T-helper 22 cell (primary cell): ENCODE data around the gene EPHX1.
"Not testable (repeated sequence)": the region's sequence is repeated elsewhere in the genome, so short reads cannot be mapped to it uniquely, and the experiment has no call there.

Experiments used
- DNase-seq: peaks from one replicate; pipeline ENCODE4 v3.0.0-alpha.2; 2020; ENCODE audit warnings: low read depth

The EPHX1 gene

GRCh38 chr1:225777583-225778336, 32.2 kb upstream of the EPHX1 start, which contains the start of gene SRP9:
Gene SRP9 (plus strand): TSS chr1:225777826. CDS start chr1:225777941, 115 bp downstream.
- peak; percentile 98 for DNase-seq

DNA sequence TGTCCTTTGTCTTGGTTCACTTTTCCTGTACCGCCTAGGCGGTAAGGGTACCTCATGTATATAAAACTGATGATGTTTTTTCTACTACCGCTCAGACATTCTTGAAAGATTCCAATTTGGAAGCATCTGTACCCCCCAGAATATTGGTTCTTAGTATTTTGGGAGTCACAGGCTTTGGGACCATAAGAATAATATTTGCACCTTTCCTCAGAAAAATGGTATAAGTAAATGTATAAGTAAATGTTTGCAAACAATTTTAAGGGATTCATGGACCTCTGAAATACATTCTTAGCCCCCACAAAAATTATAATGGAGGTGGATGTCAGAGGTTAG, 31.6 kb upstream of the EPHX1 start:
- DNase-seq: no peak

- DNase-seq: not testable (repeated sequence)
Measured at GRCh38 chr1:225779165-225779564, 30.8 kb upstream of the EPHX1 start.

- no peak for DNase-seq
Measured at GRCh38 chr1:225780134-225780533, 29.8 kb upstream of the EPHX1 start.

DNA sequence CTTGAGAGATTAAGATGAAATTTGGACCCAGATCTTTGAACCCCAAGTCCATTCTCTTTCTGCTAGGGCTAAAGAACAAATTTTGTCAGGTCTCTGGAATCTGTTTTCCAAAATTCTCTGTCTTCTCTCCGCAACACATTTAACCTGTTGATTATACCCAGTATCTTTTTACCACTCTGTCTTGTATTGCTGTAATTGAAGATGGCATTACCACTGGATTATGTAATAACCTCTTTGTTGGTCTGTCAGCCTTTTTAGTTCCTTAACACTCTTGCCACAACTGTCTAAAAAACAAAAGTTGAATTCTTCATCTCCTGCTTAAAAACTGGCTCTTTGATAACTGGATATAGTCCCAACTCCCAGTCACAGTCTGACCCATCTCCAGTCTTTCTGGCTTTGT, 29.3 kb upstream of the EPHX1 start:
- DNase-seq: no peak

DNA sequence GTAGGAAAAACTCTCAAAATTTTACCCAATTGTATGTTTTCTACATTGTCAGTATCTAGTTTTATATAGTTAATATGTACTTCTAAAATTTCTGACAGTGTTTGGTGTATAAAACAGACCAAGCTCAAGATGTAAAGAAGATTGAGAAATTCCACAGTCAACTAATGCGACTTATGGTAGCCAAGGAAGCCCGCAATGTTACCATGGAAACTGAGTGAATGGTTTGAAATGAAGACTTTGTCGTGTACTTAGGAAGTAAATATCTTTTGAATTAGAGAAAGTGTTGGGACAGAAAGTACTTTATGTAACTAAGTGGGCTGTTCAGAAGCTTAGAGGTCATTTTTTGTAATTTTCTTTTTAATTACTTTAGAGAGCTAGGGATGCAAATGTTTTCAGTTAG, 20.8 kb upstream of the EPHX1 start:
- not testable (repeated sequence) for DNase-seq

DNA sequence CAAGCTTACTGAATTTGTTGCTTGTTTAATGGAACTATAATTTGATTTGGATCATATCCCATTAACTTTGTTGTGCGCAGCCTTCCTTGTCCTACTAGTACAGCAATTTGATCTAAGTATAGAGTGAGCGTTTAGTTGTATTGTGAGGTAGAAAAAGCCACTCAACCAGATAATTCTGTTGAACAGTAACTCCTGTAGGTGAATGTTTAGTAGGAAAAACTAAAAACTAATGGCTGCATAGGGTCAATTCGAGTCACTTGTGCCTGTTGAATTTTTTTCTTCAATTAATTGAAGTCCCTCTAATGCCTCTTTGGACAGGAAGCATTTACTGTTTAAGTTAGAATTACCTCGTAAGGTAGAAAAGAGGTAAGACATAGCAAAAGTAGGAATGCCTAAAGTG, 15.0 kb upstream of the EPHX1 start:
- DNase-seq: no peak

- DNase-seq: not testable (repeated sequence)
Measured at GRCh38 chr1:225796097-225796496, 13.8 kb upstream of the EPHX1 start.

DNA sequence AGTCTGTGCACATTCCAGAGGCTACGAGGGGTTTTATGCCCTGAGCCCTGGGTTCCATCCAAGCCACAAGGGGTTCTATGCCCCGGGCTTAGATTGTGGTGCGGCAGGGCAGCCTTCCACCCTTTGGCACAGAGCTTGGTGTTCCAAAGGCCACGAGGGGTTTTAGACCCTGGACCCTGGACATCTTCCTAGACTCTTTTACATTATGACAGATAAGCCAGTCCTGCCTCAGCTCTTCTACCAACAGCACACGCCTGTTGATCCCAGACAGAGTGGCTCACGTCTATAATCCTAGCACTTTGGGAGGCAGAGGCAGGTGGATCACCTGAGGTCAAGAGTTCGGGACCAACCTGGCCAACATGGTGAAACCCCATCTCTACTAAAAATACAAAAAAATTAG, 8.8 kb upstream of the EPHX1 start:
- not testable (repeated sequence) for DNase-seq

GRCh38 chr1:225806249-225806648, 3.7 kb upstream of the EPHX1 start:
- DNase-seq: no peak

DNA sequence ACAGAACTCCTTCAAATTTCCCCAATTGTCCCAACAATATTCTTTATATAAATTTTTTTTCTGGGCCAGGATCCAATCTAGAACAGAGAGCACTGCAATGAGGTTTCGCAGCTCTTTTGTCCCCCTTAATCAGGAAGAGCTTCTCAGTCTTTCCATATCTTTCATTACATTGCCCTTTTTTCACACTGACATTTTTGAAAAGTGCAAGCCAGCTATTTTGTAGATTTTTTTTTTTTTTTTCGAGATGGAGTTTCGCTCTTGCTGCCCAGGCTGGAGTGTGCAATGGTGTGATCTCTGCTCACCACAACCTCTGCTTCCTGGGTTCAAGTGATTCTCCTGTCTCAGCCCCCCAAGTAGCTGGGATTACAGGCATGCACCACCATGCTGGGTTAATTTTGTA, 3.2 kb upstream of the EPHX1 start:
- not testable (repeated sequence) for DNase-seq

DNA sequence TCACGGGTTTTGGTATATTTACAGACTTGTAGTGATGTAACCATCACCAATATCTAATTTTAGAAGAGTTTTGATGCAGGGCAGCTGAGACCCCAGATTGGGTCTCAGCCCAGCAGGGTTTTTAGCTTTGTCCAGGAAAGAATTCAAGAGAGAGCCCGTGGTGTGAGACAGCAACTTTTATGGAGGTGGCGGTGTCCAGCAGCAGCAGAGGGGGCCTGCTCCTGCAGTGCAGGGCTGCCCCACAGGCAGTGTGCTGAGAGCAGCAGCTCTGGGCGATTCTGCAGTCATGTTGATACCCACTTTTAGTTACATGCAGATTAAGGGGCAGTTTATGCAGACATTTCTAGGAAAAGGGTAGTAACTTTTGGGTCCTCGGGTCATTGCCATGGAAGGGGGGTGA, 1.8 kb upstream of the EPHX1 start:
- DNase-seq: no peak

- DNase-seq: not testable (repeated sequence)
Measured at GRCh38 chr1:225810579-225811538, 935 bp downstream of the EPHX1 start.

DNA sequence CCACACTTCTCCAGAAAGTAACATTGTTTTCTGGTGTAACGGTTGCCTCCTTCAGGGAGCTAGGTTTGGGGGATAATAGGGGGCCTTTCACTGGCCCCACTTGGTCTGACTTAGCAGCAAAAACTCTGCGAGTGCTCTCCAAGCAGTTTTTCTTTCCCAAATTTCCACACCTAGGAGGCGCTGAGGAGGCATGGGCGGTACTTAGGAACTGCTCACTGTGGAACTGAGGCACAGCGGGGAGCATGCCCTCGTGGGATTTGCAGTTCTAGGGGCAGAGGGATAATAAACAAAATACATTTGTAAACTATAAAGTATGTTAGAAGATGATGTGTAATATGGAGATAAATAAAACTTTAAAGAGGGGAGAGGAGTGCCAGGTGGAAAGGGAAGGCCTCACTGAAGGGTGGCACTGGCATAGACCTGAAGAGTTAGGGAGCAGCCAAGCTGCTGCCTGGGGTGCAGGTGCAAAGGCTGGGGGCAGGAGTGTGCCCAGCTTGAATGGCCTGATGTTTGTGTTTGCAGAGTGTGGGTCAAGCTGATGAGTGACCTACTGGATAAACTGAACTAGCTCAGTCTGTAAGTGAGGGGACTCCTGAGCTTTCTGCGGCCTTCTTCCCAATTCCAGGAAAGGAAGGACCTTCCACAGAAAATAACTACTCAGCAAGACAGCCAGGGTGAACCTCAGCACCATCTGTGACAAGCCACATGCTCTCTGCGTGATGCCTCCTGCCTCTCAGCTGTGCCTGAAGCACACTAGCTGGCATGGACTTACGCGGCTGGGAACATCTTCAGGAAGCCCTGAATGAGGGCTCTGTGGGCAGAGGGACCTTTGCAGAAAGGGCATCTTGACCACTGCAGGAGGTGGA, 1.9 kb downstream of the EPHX1 start:
- no peak for DNase-seq

DNA sequence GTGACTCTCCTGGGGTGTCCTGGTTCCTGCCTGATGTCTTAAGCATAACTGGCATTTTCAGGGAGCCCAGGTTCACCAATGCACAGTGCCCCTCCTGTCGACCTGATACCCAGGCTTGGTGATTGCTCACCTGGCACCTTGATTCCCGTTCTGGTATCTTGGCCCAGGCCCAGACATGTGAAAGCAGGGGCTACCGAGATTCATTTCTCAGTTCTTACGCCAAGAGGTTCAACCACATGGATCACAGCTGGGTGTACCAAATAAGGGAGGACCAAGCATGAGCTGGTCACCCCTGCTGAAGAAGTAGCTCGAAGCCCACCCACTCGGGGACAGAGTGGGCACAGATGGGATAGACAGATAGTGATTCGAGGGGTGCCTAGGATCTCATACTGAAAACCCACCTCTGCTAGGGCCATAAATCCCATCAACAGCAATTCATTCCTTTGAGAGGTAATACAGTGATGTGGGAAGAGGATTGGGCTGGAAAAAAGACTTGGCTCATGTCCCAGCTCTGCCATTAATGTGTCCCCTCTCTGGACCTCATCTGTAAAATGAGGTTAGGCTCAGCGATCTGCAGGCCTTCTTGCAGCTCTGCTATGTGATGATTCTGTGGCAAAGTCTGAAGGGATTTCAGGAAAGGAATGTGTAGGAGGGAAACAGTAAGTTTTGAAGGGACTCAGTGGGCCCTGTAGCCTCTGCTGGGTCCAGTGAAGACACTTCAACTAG, 2.7 kb downstream of the EPHX1 start:
- DNase-seq: no peak

DNA sequence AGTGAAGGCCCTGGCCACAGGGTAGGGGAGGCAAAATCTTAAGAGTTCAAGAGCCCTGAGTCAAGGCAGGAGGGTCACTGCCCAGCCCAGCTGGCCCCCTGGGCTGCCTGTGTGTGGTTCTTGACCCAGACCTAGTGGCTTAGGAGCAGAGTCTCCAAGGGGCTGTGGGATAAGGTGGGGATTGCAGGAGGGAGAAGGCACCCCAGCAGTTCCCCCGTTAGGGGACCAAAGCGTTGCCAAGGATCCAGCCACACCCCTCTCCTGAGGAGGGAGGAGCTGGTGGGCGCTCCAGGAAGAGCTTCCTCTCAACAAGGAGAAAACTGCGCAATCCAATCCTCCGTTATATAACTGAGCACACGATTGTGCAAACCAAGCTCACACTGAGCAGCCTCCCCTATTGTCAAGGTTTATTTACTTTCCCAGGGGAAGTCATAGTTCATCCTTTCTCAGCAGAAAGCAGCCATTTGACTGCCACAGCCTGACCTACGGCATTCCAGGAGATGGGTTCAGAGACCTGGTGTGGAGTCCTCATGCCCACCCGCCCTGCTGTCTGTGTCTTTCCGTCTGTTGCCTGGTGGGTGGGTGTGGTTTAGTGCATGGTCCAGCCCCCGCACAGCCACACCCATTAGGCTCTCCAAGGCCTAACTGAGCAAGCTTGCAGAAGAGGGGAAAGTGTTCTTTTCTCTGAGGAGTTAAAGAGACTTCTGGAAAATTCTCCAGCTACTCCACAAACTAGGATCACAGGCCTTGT, 3.5 kb downstream of the EPHX1 start:
- DNase-seq: no peak

- no peak for DNase-seq
Measured at GRCh38 chr1:225814381-225814780, 4.5 kb downstream of the EPHX1 start.

GRCh38 chr1:225815090-225815489, 5.2 kb downstream of the EPHX1 start:
- DNase-seq: not testable (repeated sequence)

- DNase-seq: no peak
Measured at GRCh38 chr1:225815526-225816178, 5.7 kb downstream of the EPHX1 start.
